DMS53 treated with DMSO at 0.1 percent for 48 hours (cell line): ENCODE data around the gene DPY19L2.
"Not testable (repeated sequence)": the region's sequence is repeated elsewhere in the genome, so short reads cannot be mapped to it uniquely, and the experiment has no call there.

Source experiments
- DNase-seq: peaks from one replicate; lab custom pipeline; 2025; ENCODE audit not compliant: unreplicated experiment; lab: John Stamatoyannopoulos, UW

DPY19L2 gene

GRCh38 chr12:63663005-63663404 lies 5.3 kb downstream of the DPY19L2 start:
- DNase-seq: not testable (repeated sequence)

- not testable (repeated sequence) for DNase-seq
Observed at GRCh38 chr12:63658501-63658900, 9.8 kb downstream of the DPY19L2 start.

GRCh38 chr12:63656407-63656806 lies 11.9 kb downstream of the DPY19L2 start:
- not testable (repeated sequence) for DNase-seq

GRCh38 chr12:63655543-63656257 lies 12.6 kb downstream of the DPY19L2 start:
- DNase-seq: not testable (repeated sequence)

GRCh38 chr12:63654481-63654880 lies 13.8 kb downstream of the DPY19L2 start:
- not testable (repeated sequence) for DNase-seq

- DNase-seq: not testable (repeated sequence)
Observed at GRCh38 chr12:63649517-63649916, 18.8 kb downstream of the DPY19L2 start.

GRCh38 chr12:63643381-63644140 lies 24.7 kb downstream of the DPY19L2 start:
- DNase-seq: not testable (repeated sequence)

GRCh38 chr12:63624258-63624657 lies 44.0 kb downstream of the DPY19L2 start:
- not testable (repeated sequence) for DNase-seq

GRCh38 chr12:63615544-63615943 lies 52.7 kb downstream of the DPY19L2 start:
- DNase-seq: not testable (repeated sequence)

- DNase-seq: not testable (repeated sequence)
Observed at GRCh38 chr12:63611285-63611684, 57.0 kb downstream of the DPY19L2 start.

- DNase-seq: not testable (repeated sequence)
Observed at GRCh38 chr12:63609281-63609680, 59.0 kb downstream of the DPY19L2 start.

- DNase-seq: not testable (repeated sequence)
Observed at GRCh38 chr12:63604985-63605384, 63.3 kb downstream of the DPY19L2 start.

- DNase-seq: peak; percentile 7
Observed at GRCh38 chr12:63594828-63595227, 73.5 kb downstream of the DPY19L2 start.

- DNase-seq: not testable (repeated sequence)
Observed at GRCh38 chr12:63584426-63584825, 83.9 kb downstream of the DPY19L2 start.

GRCh38 chr12:63583289-63583688 lies 85.0 kb downstream of the DPY19L2 start:
- DNase-seq: not testable (repeated sequence)

- not testable (repeated sequence) for DNase-seq
Observed at GRCh38 chr12:63577631-63578030, 90.7 kb downstream of the DPY19L2 start.

GRCh38 chr12:63572038-63572437 lies 96.3 kb downstream of the DPY19L2 start:
- DNase-seq: not testable (repeated sequence)

- DNase-seq: not testable (repeated sequence)
Observed at GRCh38 chr12:63558445-63558844, 109.8 kb downstream of the DPY19L2 start.

- DNase-seq: not testable (repeated sequence)
Observed at GRCh38 chr12:63551397-63551796, 116.9 kb downstream of the DPY19L2 start.

GRCh38 chr12:63549034-63549433 lies 119.3 kb downstream of the DPY19L2 start:
- not testable (repeated sequence) for DNase-seq

GRCh38 chr12:63545298-63545916 lies 122.9 kb downstream of the DPY19L2 start:
- not testable (repeated sequence) for DNase-seq
